ENCODE results near the gene NME7. TPM values are rescaled to one million over a fixed set of nuclear protein-coding genes. Genes with fewer than 3 reads are reported as not detected.

Gene NME7
- polyA plus RNA-seq, 1 donor from 2014 or later: 10.7 TPM

- peak overlapping the region in 1 of 3 donors; percentile 35 for H3K27ac Mint-ChIP-seq
- H3K4me3 Mint-ChIP-seq: no peak overlapping the region
- H3K4me1 Mint-ChIP-seq: no peaks in the 10 kb centered on the region
- no peaks in the 10 kb centered on the region for H3K27me3 Mint-ChIP-seq
- peaks cover 0 to 6% (median 4%) of the 10 kb centered on the region in 3 donors for H3K9me3 Mint-ChIP-seq
- no peaks in the 10 kb centered on the region for H3K36me3 Mint-ChIP-seq
Observed at GRCh38 chr1:169249611-169250010, 118.0 kb downstream of the NME7 start.

GRCh38 chr1:169245706-169246105, 121.9 kb downstream of the NME7 start:
- Mint-ChIP-seq H3K27me3 (no peaks in the 10 kb centered on the region), H3K27ac (no peak overlapping the region), H3K4me1 (no peaks in the 10 kb centered on the region), H3K9me3 (peaks cover 0 to 2% (median under 1%) of the 10 kb centered on the region in 3 donors), H3K36me3 (no peaks in the 10 kb centered on the region), H3K4me3 (no peak overlapping the region)

- Mint-ChIP-seq H3K27me3 (no peaks in the 10 kb centered on the region), H3K36me3 (no peaks in the 10 kb centered on the region), H3K4me3 (no peak overlapping the region), H3K4me1 (no peaks in the 10 kb centered on the region), H3K9me3 (no peaks in the 10 kb centered on the region), H3K27ac (no peak overlapping the region)
Observed at GRCh38 chr1:169240449-169241232, 127.0 kb downstream of the NME7 start.

- peaks cover 5% of the 10 kb centered on the region for H3K36me3 Mint-ChIP-seq
- H3K4me3 Mint-ChIP-seq: no peak overlapping the region
- H3K9me3 Mint-ChIP-seq: no peaks in the 10 kb centered on the region
- no peaks in the 10 kb centered on the region for H3K27me3 Mint-ChIP-seq
- no peaks in the 10 kb centered on the region for H3K4me1 Mint-ChIP-seq
- H3K27ac Mint-ChIP-seq: no peak overlapping the region
Observed at GRCh38 chr1:169236880-169237279, 130.7 kb downstream of the NME7 start.

GRCh38 chr1:169236143-169236542, 131.5 kb downstream of the NME7 start:
- H3K9me3 Mint-ChIP-seq: no peaks in the 10 kb centered on the region
- no peaks in the 10 kb centered on the region for H3K4me1 Mint-ChIP-seq
- H3K27me3 Mint-ChIP-seq: no peaks in the 10 kb centered on the region
- peaks cover 5% of the 10 kb centered on the region for H3K36me3 Mint-ChIP-seq
- no peak overlapping the region for H3K27ac Mint-ChIP-seq
- no peak overlapping the region for H3K4me3 Mint-ChIP-seq

- Mint-ChIP-seq H3K36me3 (peaks cover 5% of the 10 kb centered on the region), H3K27ac (no peak overlapping the region), H3K4me1 (no peaks in the 10 kb centered on the region), H3K4me3 (no peak overlapping the region), H3K9me3 (no peaks in the 10 kb centered on the region), H3K27me3 (no peaks in the 10 kb centered on the region)
Observed at GRCh38 chr1:169235568-169235967, 132.0 kb downstream of the NME7 start.

- Mint-ChIP-seq H3K36me3 (peaks cover 5% of the 10 kb centered on the region), H3K27ac (no peak overlapping the region), H3K27me3 (no peaks in the 10 kb centered on the region), H3K4me3 (no peak overlapping the region), H3K9me3 (no peaks in the 10 kb centered on the region), H3K4me1 (no peaks in the 10 kb centered on the region)
Observed at GRCh38 chr1:169234780-169235179, 132.8 kb downstream of the NME7 start.

- peaks cover 0 to 7% (median 1%) of the 10 kb centered on the region in 3 donors for H3K4me1 Mint-ChIP-seq
- H3K36me3 Mint-ChIP-seq: peaks cover 3% of the 10 kb centered on the region
- peaks cover 0 to 3% (median 0%) of the 10 kb centered on the region in 3 donors for H3K9me3 Mint-ChIP-seq
- H3K27ac Mint-ChIP-seq: no peak overlapping the region
- no peak overlapping the region for H3K4me3 Mint-ChIP-seq
- H3K27me3 Mint-ChIP-seq: no peaks in the 10 kb centered on the region
Observed at GRCh38 chr1:169217636-169218035, 150.0 kb downstream of the NME7 start.

- peaks cover 0 to 7% (median 1%) of the 10 kb centered on the region in 3 donors for H3K4me1 Mint-ChIP-seq
- H3K27me3 Mint-ChIP-seq: no peaks in the 10 kb centered on the region
- peaks cover 3% of the 10 kb centered on the region for H3K36me3 Mint-ChIP-seq
- H3K27ac Mint-ChIP-seq: no peak overlapping the region
- H3K4me3 Mint-ChIP-seq: no peak overlapping the region
- H3K9me3 Mint-ChIP-seq: peaks cover 0 to 3% (median 0%) of the 10 kb centered on the region in 3 donors
Observed at GRCh38 chr1:169214598-169214997, 153.0 kb downstream of the NME7 start.

- Mint-ChIP-seq H3K27me3 (no peaks in the 10 kb centered on the region), H3K36me3 (peaks cover 3% of the 10 kb centered on the region), H3K4me3 (no peak overlapping the region), H3K27ac (no peak overlapping the region), H3K4me1 (no peaks in the 10 kb centered on the region), H3K9me3 (peaks cover 0 to 3% (median 0%) of the 10 kb centered on the region in 3 donors)
Observed at GRCh38 chr1:169212088-169212487, 155.5 kb downstream of the NME7 start.

GRCh38 chr1:169207797-169208520, 159.6 kb downstream of the NME7 start:
- H3K4me3 Mint-ChIP-seq: no peak overlapping the region
- peaks cover 4% of the 10 kb centered on the region for H3K36me3 Mint-ChIP-seq
- no peaks in the 10 kb centered on the region for H3K9me3 Mint-ChIP-seq
- no peaks in the 10 kb centered on the region for H3K27me3 Mint-ChIP-seq
- H3K27ac Mint-ChIP-seq: no peak overlapping the region
- no peaks in the 10 kb centered on the region for H3K4me1 Mint-ChIP-seq

GRCh38 chr1:169204157-169204556, 163.4 kb downstream of the NME7 start:
- Mint-ChIP-seq H3K27me3 (no peaks in the 10 kb centered on the region), H3K4me1 (no peaks in the 10 kb centered on the region), H3K27ac (no peak overlapping the region), H3K4me3 (no peak overlapping the region), H3K9me3 (no peaks in the 10 kb centered on the region), H3K36me3 (peaks cover 4% of the 10 kb centered on the region)

GRCh38 chr1:169202791-169203665, 164.6 kb downstream of the NME7 start:
- H3K9me3 Mint-ChIP-seq: peaks cover 0 to 3% (median 0%) of the 10 kb centered on the region in 3 donors
- no peaks in the 10 kb centered on the region for H3K4me1 Mint-ChIP-seq
- H3K36me3 Mint-ChIP-seq: peaks cover 4% of the 10 kb centered on the region
- peak overlapping the region in 1 of 3 donors; percentile 91 for H3K27ac Mint-ChIP-seq
- no peaks in the 10 kb centered on the region for H3K27me3 Mint-ChIP-seq
- H3K4me3 Mint-ChIP-seq: no peak overlapping the region

- Mint-ChIP-seq H3K36me3 (peaks cover 11% of the 10 kb centered on the region), H3K4me3 (no peak overlapping the region), H3K9me3 (peaks cover 0 to 3% (median 3%) of the 10 kb centered on the region in 3 donors), H3K4me1 (no peaks in the 10 kb centered on the region), H3K27ac (no peak overlapping the region), H3K27me3 (no peaks in the 10 kb centered on the region)
Observed at GRCh38 chr1:169201084-169201619, 166.4 kb downstream of the NME7 start.

- Mint-ChIP-seq H3K27me3 (no peaks in the 10 kb centered on the region), H3K9me3 (peaks cover 0 to 3% (median 3%) of the 10 kb centered on the region in 3 donors), H3K4me1 (no peaks in the 10 kb centered on the region), H3K4me3 (no peak overlapping the region), H3K27ac (no peak overlapping the region), H3K36me3 (peaks cover 11% of the 10 kb centered on the region)
Observed at GRCh38 chr1:169200319-169200718, 167.3 kb downstream of the NME7 start.

Measured in IgD-negative memory B cell (primary cell).